ENCODE data around the gene USF3. TPM values are rescaled to one million over a fixed set of nuclear protein-coding genes. Genes with fewer than 3 reads are reported as not detected.

The USF3 gene
- total RNA-seq, 2 experiments from 2014 or later: 31.4 to 32.6 TPM

DNA sequence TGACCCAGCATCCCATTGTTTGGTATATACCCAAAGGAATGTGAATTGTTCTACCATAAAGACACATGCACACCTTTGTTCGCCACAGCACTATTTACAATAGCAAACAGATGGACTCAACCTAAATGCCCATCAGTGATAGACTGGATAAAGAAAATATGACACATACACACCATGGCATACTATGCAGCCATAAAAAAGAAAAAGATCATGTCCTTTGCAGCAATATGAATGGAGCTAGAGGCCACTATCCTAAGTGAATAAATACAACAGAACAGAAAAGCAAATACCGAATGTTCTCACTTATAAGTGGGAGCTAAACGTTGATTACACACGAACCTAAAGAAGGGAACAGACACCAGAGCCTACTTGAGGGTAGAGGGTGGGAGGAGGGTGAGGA lies 11.4 kb upstream of the USF3 start:
- CTCF ChIA-PET: interaction anchor here (1.1 kb wide), 1 partner anchor 38 kb away, joined by 3 read pairs; no protein-coding TSS in a partner anchor
- POLR2A ChIA-PET: no interaction called here

DNA sequence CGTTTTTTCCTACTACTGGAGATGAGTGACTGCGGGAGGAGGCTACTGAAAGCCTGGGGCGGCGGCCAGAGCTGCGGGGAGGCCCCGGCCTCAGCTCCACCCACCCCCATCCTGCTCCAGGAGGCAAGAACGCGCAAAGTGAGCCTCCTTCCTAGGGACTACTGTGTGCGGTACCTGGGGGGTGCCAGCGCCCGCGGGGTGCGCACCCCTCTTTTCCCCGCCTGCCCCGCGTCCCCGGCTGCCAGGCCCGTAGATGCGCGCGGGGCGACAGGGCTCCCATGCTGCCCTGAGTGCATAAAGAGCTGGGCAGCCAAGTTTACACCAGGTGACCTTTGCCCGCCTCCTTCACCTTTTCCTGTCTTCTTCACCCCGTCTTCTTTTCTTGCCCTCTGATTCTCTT lies 2.5 kb upstream of the USF3 start:
- intact Hi-C loops (cut with DNase I, micrococcal nuclease): loop anchor here in 1 of 2 experiments (5.0 kb wide), 3 partner anchors 167 to 1453 kb away; partner anchors contain the start of genes CCDC191, QTRT2 and SIDT1

More for the DNA sequence above, 11.4 kb upstream of the USF3 start:
- Histone ChIP-seq H3K4me1 (ENCODE audit: insufficient read depth, low read length) (no peaks in the 10 kb centered on the region), H3K9me3 (ENCODE audit: control insufficient read depth in 1 of 2, insufficient read depth in 1 of 2, low read length in 2 of 2) (no peaks in the 10 kb centered on the region), H3K27ac (ENCODE audit: low read depth in 1 of 2, low read length in 2 of 2) (no peak overlapping the region), H3K27me3 (ENCODE audit: control insufficient read depth in 1 of 2, insufficient read depth in 2 of 2, low read length in 2 of 2) (peaks cover 0 to 5% of the 10 kb centered on the region in 2 experiments), H3K36me3 (ENCODE audit: insufficient read depth, low read length) (no peaks in the 10 kb centered on the region), H3K4me3 (ENCODE audit: low read length) (no peak overlapping the region)
- Mint-ChIP-seq H3K9me3 (no peaks in the 10 kb centered on the region), H3K4me1 (ENCODE audit: low read depth) (no peaks in the 10 kb centered on the region), H3K36me3 (ENCODE audit: low read depth) (no peaks in the 10 kb centered on the region), H3K4me3 (no peak overlapping the region), H3K27me3 (peaks cover 48% of the 10 kb centered on the region), H3K27ac (no peak overlapping the region)
- no peak for DNase-seq
- no peak for ATAC-seq (ENCODE audit: poor library complexity)
- TF ChIP-seq, protein P1, sequence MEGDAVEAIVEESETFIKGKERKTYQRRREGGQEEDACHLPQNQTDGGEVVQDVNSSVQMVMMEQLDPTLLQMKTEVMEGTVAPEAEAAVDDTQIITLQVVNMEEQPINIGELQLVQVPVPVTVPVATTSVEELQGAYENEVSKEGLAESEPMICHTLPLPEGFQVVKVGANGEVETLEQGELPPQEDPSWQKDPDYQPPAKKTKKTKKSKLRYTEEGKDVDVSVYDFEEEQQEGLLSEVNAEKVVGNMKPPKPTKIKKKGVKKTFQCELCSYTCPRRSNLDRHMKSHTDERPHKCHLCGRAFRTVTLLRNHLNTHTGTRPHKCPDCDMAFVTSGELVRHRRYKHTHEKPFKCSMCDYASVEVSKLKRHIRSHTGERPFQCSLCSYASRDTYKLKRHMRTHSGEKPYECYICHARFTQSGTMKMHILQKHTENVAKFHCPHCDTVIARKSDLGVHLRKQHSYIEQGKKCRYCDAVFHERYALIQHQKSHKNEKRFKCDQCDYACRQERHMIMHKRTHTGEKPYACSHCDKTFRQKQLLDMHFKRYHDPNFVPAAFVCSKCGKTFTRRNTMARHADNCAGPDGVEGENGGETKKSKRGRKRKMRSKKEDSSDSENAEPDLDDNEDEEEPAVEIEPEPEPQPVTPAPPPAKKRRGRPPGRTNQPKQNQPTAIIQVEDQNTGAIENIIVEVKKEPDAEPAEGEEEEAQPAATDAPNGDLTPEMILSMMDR (IDR thresholded peaks at IDR 0.05): no peak
- intact Hi-C loops (cut with DNase I, micrococcal nuclease): no loop called here

DNA sequence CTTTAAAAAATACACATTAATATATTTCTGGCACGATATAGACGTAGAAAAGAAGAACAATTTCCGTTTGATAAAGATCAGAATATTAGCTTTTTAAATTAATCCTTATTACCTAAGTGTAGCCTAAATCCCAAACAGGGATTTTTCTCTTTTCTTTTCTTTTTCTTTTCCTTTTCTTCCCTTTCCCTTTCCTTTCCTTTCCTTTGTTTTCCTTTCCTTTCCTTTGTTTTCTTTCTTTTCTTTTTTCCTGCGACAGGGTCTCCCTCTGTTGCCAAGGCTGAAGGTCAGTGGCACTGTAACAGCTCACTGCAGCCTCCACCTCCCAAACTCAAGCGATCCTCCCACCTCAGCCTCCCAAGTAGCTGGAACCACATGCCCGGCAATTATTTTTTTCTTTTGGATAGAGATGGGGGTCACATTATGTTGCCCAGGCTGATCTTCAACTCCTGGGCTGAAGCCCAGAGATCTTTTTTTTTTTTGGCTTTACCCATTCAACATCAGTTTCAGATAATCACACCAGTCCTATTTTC lies 1.8 kb upstream of the USF3 start:
- ATAC-seq (ENCODE audit: poor library complexity): no peak
- H3K27ac Mint-ChIP-seq: no peak overlapping the region

More for the DNA sequence above, 2.5 kb upstream of the USF3 start:
- CTCF ChIA-PET: interaction anchor here (1.3 to 2.4 kb wide), 3 partner anchors 37 to 46 kb away, joined by 4 to 12 read pairs (median 8); partner anchors contain the start of gene NAA50
- peak overlapping the region; percentile 7 for H3K4me3 ChIP-seq (ENCODE audit: low read length)
- Mint-ChIP-seq H3K4me3 (peak overlapping the region; percentile 78), H3K9me3 (no peaks in the 10 kb centered on the region), H3K36me3 (ENCODE audit: low read depth) (peaks cover 11% of the 10 kb centered on the region), H3K27ac (no peak overlapping the region), H3K4me1 (ENCODE audit: low read depth) (peaks cover 13% of the 10 kb centered on the region), H3K27me3 (no peaks in the 10 kb centered on the region)
- no peaks in the 10 kb centered on the region for H3K36me3 ChIP-seq (ENCODE audit: insufficient read depth, low read length)
- H3K27me3 ChIP-seq (ENCODE audit: control insufficient read depth in 1 of 2, insufficient read depth in 2 of 2, low read length in 2 of 2): no peaks in the 10 kb centered on the region
- TF ChIP-seq, protein P1 (IDR thresholded peaks at IDR 0.05): no peak
- H3K27ac ChIP-seq (ENCODE audit: low read depth in 1 of 2, low read length in 2 of 2): peak overlapping the region in 1 of 2 donors; percentile 54
- POLR2A ChIA-PET: interaction anchor here (7.6 kb wide), 1 partner anchor 47 kb away, joined by 116 read pairs; the partner anchor contains the start of genes ATP6V1A and NAA50
- H3K9me3 ChIP-seq (ENCODE audit: control insufficient read depth in 1 of 2, insufficient read depth in 1 of 2, low read length in 2 of 2): no peaks in the 10 kb centered on the region
- DNase-seq (peak in 5 of 14 experiments; percentile 5 to 31 (median 23)), ATAC-seq (ENCODE audit: poor library complexity) (no peak)
- peaks cover 23% of the 10 kb centered on the region for H3K4me1 ChIP-seq (ENCODE audit: insufficient read depth, low read length)

More for the DNA sequence above, 1.8 kb upstream of the USF3 start:
- Histone ChIP-seq H3K27ac (ENCODE audit: low read depth in 1 of 2, low read length in 2 of 2) (peak overlapping the region; percentile 57 to 87), H3K36me3 (ENCODE audit: insufficient read depth, low read length) (peaks cover 3% of the 10 kb centered on the region), H3K27me3 (ENCODE audit: control insufficient read depth in 1 of 2, insufficient read depth in 2 of 2, low read length in 2 of 2) (no peaks in the 10 kb centered on the region), H3K4me1 (ENCODE audit: insufficient read depth, low read length) (peaks cover 23% of the 10 kb centered on the region), H3K9me3 (ENCODE audit: control insufficient read depth in 1 of 2, insufficient read depth in 1 of 2, low read length in 2 of 2) (no peaks in the 10 kb centered on the region), H3K4me3 (ENCODE audit: low read length) (peak overlapping the region; percentile 78)
- CTCF ChIA-PET: interaction anchor here (1.8 to 2.4 kb wide), 3 partner anchors 38 to 47 kb away, joined by 3 to 12 read pairs (median 8); partner anchors contain the start of gene NAA50
- DNase-seq: no peak
- intact Hi-C loops (cut with DNase I, micrococcal nuclease): loop anchor here in 1 of 2 experiments (5.0 kb wide), 3 partner anchors 166 to 1454 kb away; partner anchors contain the start of genes CCDC191, QTRT2 and SIDT1
- H3K36me3 Mint-ChIP-seq (ENCODE audit: low read depth): peaks cover 11% of the 10 kb centered on the region
- POLR2A ChIA-PET: interaction anchor here (1.0 to 7.6 kb wide), 3 partner anchors 38 to 516 kb away, joined by 3 to 116 read pairs (median 10); partner anchors contain the start of genes ATP6V1A and NAA50
- H3K4me3 Mint-ChIP-seq: peak overlapping the region; percentile 77
- TF ChIP-seq, protein P1 (IDR thresholded peaks at IDR 0.05): no peak
- H3K9me3 Mint-ChIP-seq: no peaks in the 10 kb centered on the region
- peaks cover 19% of the 10 kb centered on the region for H3K4me1 Mint-ChIP-seq (ENCODE audit: low read depth)
- no peaks in the 10 kb centered on the region for H3K27me3 Mint-ChIP-seq

Measured in CD4-positive, alpha-beta T cell (primary cell).